ENCODE measurements around the gene OR14I1. TPM values are rescaled to one million over a fixed set of nuclear protein-coding genes. Genes with fewer than 3 reads are reported as not detected.

Gene OR14I1
- total RNA-seq, 4 donors from 2014 or later, result 1.6 TPM; not detected in 3

DNA sequence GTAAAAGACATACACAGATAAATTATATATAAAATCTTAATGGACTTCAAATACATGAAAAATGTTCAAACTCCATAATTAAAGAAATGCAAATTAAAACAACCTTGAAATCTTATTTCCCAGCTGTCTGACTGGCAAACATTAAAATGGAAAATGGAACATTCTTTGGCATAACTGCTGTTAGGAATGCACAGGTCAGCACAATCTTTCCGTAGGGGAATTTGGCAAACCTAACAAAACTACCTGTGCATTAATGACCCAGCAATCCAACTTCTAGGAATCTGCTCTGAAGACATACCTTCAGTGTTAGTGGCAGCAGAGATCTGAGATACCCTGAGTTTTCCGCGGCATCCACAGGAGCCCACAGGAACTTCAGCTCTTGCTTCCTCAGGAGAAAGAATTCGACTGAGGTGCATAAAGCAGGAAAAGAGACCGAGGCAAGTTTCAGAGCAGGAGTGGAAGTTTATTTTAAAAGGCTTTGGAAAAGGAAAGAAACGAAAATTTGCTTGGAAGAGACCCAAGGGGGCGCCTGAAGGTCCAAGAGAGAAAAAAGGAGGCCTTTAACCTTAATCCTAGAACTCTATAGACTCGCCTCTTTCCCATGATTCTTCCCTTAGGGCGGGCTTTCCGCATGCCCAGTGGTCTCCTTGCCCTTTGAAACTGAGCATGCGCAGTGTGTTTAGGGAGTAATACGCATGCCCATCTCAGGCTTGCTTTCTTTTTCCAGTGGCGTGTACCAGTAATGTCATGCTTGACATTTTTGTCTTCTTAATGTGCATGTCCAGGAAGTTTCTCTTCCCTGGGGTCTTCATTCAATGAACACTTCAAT lies 28.2 kb upstream of the OR14I1 start:
- no peak overlapping the region for H3K27ac ChIP-seq
- no peaks in the 10 kb centered on the region for H3K4me1 ChIP-seq
- 72% methylated on average over 13 of the region's 13 CpGs for WGBS
- no peaks in the 10 kb centered on the region for H3K27me3 ChIP-seq
- no peak overlapping the region for H3K4me3 ChIP-seq
- H3K36me3 ChIP-seq, result no peaks in the 10 kb centered on the region
- TF ChIP-seq POLR2AphosphoS5 (IDR thresholded peaks at IDR 0.05), result no peak
- TF ChIP-seq EP300 (IDR thresholded peaks at IDR 0.05), result no peak
- TF ChIP-seq, protein P1, sequence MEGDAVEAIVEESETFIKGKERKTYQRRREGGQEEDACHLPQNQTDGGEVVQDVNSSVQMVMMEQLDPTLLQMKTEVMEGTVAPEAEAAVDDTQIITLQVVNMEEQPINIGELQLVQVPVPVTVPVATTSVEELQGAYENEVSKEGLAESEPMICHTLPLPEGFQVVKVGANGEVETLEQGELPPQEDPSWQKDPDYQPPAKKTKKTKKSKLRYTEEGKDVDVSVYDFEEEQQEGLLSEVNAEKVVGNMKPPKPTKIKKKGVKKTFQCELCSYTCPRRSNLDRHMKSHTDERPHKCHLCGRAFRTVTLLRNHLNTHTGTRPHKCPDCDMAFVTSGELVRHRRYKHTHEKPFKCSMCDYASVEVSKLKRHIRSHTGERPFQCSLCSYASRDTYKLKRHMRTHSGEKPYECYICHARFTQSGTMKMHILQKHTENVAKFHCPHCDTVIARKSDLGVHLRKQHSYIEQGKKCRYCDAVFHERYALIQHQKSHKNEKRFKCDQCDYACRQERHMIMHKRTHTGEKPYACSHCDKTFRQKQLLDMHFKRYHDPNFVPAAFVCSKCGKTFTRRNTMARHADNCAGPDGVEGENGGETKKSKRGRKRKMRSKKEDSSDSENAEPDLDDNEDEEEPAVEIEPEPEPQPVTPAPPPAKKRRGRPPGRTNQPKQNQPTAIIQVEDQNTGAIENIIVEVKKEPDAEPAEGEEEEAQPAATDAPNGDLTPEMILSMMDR (IDR thresholded peaks at IDR 0.05), result no peak
- TF ChIP-seq POLR2A (IDR thresholded peaks at IDR 0.05), result no peak
- no peak for DNase-seq (ENCODE audit: low spot score in 2 of 2)
- H3K9me3 ChIP-seq, result peaks cover 6% of the 10 kb centered on the region

DNA sequence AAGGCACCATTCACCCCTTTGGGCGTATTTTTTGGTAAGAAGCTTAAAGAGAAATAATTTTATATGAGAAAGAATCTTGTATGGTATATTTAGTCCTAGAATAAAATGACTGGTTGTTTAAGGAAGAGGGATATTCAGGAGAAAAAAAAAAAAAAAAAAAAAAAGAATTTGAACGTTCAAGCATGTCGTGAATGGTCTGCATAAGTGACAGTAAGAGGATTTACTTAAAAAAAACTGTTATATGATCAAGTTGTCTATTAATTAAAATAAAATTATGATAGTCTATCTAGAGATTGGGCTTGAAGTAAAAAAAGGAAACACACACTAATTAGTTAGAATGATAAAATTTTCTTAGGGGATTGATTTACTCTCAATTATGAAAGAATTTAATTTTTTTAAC lies 11.7 kb upstream of the OR14I1 start:
- Histone ChIP-seq H3K36me3 (no peaks in the 10 kb centered on the region), H3K27me3 (no peaks in the 10 kb centered on the region), H3K9me3 (peaks cover 3% of the 10 kb centered on the region), H3K4me1 (no peaks in the 10 kb centered on the region), H3K4me3 (no peak overlapping the region), H3K27ac (no peak overlapping the region)
- WGBS, result 45% methylated on average over 3 of the region's 3 CpGs
- no peak for DNase-seq (ENCODE audit: low spot score in 2 of 2)
- TF ChIP-seq, protein P1 (IDR thresholded peaks at IDR 0.05), result no peak
- TF ChIP-seq EP300 (IDR thresholded peaks at IDR 0.05), result no peak
- TF ChIP-seq POLR2A (IDR thresholded peaks at IDR 0.05), result no peak
- TF ChIP-seq POLR2AphosphoS5 (IDR thresholded peaks at IDR 0.05), result no peak

DNA sequence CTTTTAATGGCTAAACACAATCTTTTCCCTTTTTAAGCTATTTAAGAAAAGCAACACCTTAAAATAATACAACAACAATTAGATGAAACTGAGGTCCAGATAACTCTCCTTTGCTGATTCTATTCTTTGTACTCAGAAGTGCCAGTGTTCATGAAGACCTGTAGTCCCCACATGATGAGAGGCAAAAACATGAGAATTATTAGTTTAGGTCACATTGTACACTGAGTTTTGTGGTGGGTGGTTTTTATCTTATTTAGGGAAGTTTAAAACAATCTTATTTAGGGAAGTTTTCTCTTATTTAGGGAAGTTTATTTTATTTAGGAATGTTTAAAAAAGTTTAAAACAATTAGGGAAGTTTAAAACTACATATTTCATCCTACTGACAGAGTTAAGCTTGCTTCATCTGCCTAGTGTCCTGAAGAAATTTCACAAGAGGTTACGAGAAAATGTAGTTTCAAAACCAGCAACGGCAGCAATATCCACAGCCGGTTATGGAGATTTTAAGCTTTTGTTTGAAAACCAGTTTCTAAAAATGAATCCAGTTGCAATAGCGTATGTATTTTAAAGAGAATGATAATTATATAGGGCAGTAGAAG lies 7.8 kb upstream of the OR14I1 start:
- Histone ChIP-seq H3K9me3 (peaks cover 3% of the 10 kb centered on the region), H3K36me3 (no peaks in the 10 kb centered on the region), H3K4me3 (no peak overlapping the region), H3K27me3 (no peaks in the 10 kb centered on the region), H3K4me1 (no peaks in the 10 kb centered on the region), H3K27ac (no peak overlapping the region)
- TF ChIP-seq EP300 (IDR thresholded peaks at IDR 0.05), result no peak
- TF ChIP-seq POLR2A (IDR thresholded peaks at IDR 0.05), result no peak
- no peak for TF ChIP-seq POLR2AphosphoS5 (IDR thresholded peaks at IDR 0.05)
- TF ChIP-seq, protein P1 (IDR thresholded peaks at IDR 0.05), result no peak
- WGBS, result 77% methylated on average over 4 of the region's 4 CpGs
- no peak for DNase-seq (ENCODE audit: low spot score in 2 of 2)

DNA sequence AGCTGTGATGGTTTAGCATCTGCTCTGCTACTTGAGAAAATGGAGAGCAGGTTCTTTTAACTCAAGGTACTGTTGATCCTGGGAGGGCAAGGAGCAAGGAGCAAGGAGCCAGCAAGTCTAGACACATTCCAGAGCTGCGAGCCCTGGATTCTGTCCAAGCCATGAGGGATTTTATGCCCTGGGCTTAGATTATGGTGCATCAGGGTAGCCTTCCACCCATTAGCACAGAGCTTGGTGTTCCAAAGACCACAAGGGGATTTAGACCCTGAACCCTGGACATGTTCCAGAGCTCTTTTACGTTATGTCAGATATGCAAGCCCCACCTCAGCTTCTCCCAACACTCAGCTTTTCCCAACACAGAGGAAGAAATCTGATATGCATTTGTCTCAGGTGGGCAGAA lies 2.0 kb upstream of the OR14I1 start:
- WGBS, result 64% methylated on average over 2 of the region's 2 CpGs
- Histone ChIP-seq H3K4me3 (no peak overlapping the region), H3K27ac (no peak overlapping the region), H3K4me1 (no peaks in the 10 kb centered on the region), H3K36me3 (no peaks in the 10 kb centered on the region), H3K27me3 (no peaks in the 10 kb centered on the region), H3K9me3 (no peaks in the 10 kb centered on the region)
- TF ChIP-seq EP300 (IDR thresholded peaks at IDR 0.05), result no peak
- TF ChIP-seq, protein P1 (IDR thresholded peaks at IDR 0.05), result no peak
- DNase-seq (ENCODE audit: low spot score in 2 of 2), result no peak

DNA sequence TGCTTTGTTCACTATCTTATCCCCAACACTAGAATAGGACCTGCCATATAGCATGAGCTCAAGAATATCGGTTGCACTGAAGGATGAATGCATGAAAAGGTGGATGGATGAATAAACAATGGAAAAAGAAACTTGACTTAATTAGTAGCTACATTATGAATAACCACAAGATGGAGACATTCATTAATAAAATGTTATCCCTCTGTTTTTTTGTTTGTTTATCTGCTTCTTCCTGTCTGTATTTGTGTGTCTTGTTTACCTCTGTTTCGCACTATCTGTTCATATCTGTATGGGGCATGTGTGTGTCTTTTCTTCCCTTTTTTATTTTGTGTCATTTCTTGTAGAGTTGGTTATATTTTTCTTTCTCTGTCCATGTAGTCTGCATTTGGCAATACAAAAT lies 1.1 kb upstream of the OR14I1 start:
- WGBS, result 75% methylated on average over 2 of the region's 2 CpGs
- H3K4me3 ChIP-seq, result no peak overlapping the region
- no peaks in the 10 kb centered on the region for H3K4me1 ChIP-seq
- H3K36me3 ChIP-seq, result no peaks in the 10 kb centered on the region
- H3K9me3 ChIP-seq, result no peaks in the 10 kb centered on the region
- no peak overlapping the region for H3K27ac ChIP-seq
- no peaks in the 10 kb centered on the region for H3K27me3 ChIP-seq
- DNase-seq (ENCODE audit: low spot score in 2 of 2), result no peak
- TF ChIP-seq POLR2A (IDR thresholded peaks at IDR 0.05) (no peak), POLR2AphosphoS5 (IDR thresholded peaks at IDR 0.05) (no peak), EP300 (IDR thresholded peaks at IDR 0.05) (no peak)
- TF ChIP-seq, protein P1 (IDR thresholded peaks at IDR 0.05), result no peak

All from suprapubic skin (tissue), 4 donors.